ENCODE data around the gene PFAS. TPM values are rescaled to one million over a fixed set of nuclear protein-coding genes. Genes with fewer than 3 reads are reported as not detected.

The PFAS gene
- total RNA-seq, 1 experiment from 2014 or later: 80.6 TPM

- Histone ChIP-seq H3K4me3 (replicated peaks in 1 of 2; ENCODE audit: low read depth in 1 of 2, low read length in 2 of 2) (peak overlapping the region; percentile 82 to 86), H3K9me3 (ENCODE audit: control insufficient read depth in 1 of 2, insufficient read depth in 1 of 2, low read depth in 1 of 2, low read length in 2 of 2) (no peaks in the 10 kb centered on the region), H3K9ac (ENCODE audit: low read length) (peak overlapping the region; percentile 91), H2AFZ (ENCODE audit: low read depth, low read length, poor library complexity, severe bottlenecking) (no peak overlapping the region), H3K9me2 (ENCODE audit: insufficient read depth) (no peaks in the 10 kb centered on the region), H3K27ac (ENCODE audit: low read depth, low read length) (peak overlapping the region; percentile 83), H3K36me3 (ENCODE audit: control insufficient read depth in 1 of 2, insufficient read depth in 2 of 2, low read length in 2 of 2) (peaks cover 2 to 4% of the 10 kb centered on the region in 2 experiments; a peak in 3 of 4 replicates), H4K20me1 (ENCODE audit: insufficient read depth) (no peaks in the 10 kb centered on the region), H3K27me3 (ENCODE audit: insufficient read depth, low read length) (no peaks in the 10 kb centered on the region), H3K4me2 (ENCODE audit: low read length) (peak overlapping the region; percentile 93), H3K4me1 (ENCODE audit: control insufficient read depth in 1 of 2, insufficient read depth in 2 of 2, low read length in 2 of 2) (peaks cover 51 to 94% of the 10 kb centered on the region in 2 experiments), H3K79me2 (ENCODE audit: insufficient read depth, low read length) (no peaks in the 10 kb centered on the region)
- TF ChIP-seq, protein P1, sequence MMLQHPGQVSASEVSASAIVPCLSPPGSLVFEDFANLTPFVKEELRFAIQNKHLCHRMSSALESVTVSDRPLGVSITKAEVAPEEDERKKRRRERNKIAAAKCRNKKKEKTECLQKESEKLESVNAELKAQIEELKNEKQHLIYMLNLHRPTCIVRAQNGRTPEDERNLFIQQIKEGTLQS (IDR thresholded peaks at IDR 0.05): peak; percentile 99
- TF ChIP-seq POLR2A (IDR thresholded peaks at IDR 0.05; ENCODE audit: borderline replicate concordance, extremely low read depth, insufficient read depth, insufficient read length) (peak; percentile 44), ZFX (IDR thresholded peaks at IDR 0.05) (no peak), RAD21 (IDR thresholded peaks at IDR 0.05; ENCODE audit: low read depth) (no peak), SP1 (IDR thresholded peaks at IDR 0.05; ENCODE audit: low read depth) (peak; percentile 58), SIN3A (IDR thresholded peaks at IDR 0.05; ENCODE audit: low read depth) (peak; percentile 76; the same call in 1 of the 2 replicates), YY1 (IDR thresholded peaks at IDR 0.05; ENCODE audit: extremely low read depth, insufficient replicate concordance, low read depth, low read length) (peak; percentile 58), EGR1 (IDR thresholded peaks at IDR 0.05; ENCODE audit: low read depth) (peak; percentile 98), POLR2AphosphoS5 (IDR thresholded peaks at IDR 0.05; ENCODE audit: low read depth, low read length) (peak; percentile 89), CBX3 (IDR thresholded peaks at IDR 0.05; ENCODE audit: low read depth) (peak; percentile 71; the same call in 1 of the 2 replicates), REST (IDR thresholded peaks at IDR 0.05; ENCODE audit: low read depth) (no peak), CEBPB (IDR thresholded peaks at IDR 0.05; ENCODE audit: low read depth) (no peak)
- TF ChIP-seq, protein P2, sequence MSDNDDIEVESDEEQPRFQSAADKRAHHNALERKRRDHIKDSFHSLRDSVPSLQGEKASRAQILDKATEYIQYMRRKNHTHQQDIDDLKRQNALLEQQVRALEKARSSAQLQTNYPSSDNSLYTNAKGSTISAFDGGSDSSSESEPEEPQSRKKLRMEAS (IDR thresholded peaks at IDR 0.05): peak; percentile 33
- TF ChIP-seq, protein P3, sequence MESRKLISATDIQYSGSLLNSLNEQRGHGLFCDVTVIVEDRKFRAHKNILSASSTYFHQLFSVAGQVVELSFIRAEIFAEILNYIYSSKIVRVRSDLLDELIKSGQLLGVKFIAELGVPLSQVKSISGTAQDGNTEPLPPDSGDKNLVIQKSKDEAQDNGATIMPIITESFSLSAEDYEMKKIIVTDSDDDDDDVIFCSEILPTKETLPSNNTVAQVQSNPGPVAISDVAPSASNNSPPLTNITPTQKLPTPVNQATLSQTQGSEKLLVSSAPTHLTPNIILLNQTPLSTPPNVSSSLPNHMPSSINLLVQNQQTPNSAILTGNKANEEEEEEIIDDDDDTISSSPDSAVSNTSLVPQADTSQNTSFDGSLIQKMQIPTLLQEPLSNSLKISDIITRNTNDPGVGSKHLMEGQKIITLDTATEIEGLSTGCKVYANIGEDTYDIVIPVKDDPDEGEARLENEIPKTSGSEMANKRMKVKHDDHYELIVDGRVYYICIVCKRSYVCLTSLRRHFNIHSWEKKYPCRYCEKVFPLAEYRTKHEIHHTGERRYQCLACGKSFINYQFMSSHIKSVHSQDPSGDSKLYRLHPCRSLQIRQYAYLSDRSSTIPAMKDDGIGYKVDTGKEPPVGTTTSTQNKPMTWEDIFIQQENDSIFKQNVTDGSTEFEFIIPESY (IDR thresholded peaks at IDR 0.05; ENCODE audit: extremely low read depth, insufficient replicate concordance, low read length): peak; percentile 59
- ATAC-seq (peak; percentile 47), DNase-seq (ENCODE audit: low read depth, low spot score) (peak; percentile 87)
- RAD21 ChIA-PET (ENCODE audit: low non-redundant PET in 1 of 2, low total read pairs in 2 of 2, uncharacterized antibody in 2 of 2, unreplicated experiment in 2 of 2): interaction anchor here (1.0 to 1.9 kb wide), 4 partner anchors 25 to 83 kb away, joined by 3 to 6 read pairs (median 4); partner anchors contain the start of genes BORCS6 (in 1 of the 2) and CTC1 (in 1 of the 2)
- POLR2A ChIA-PET: interaction anchor here (0.7 to 7.5 kb wide), 8 partner anchors 11 to 103 kb away, joined by 3 to 63 read pairs (median 30); partner anchors contain the start of genes ALOXE3, AURKB, BORCS6 and CTC1
- CTCF ChIA-PET: interaction anchor here (0.8 to 2.1 kb wide), 8 partner anchors 24 to 163 kb away, joined by 3 to 5 read pairs (median 3); partner anchors contain the start of genes BORCS6 and CTC1
- BruUV-seq (replicated peaks): no TSS peak
- intact Hi-C loops (cut with micrococcal nuclease): loop anchor here (1.0 to 10.0 kb wide), 3 partner anchors 35 to 152 kb away; partner anchors contain the start of gene KRABD2
These were observed 26.3 kb upstream of the PFAS start for GRCh38 chr17:8222630-8223355.

Measured in HCT116 (cell line).